Sigmoid colon (tissue), 4 donors: ENCODE results near the gene SVOPL.

Source experiments
- CTCF ChIP-seq, 4 experiments: fragments of 450-650 bp in 3 of 4; fragments of 200-600 bp in 1 of 4; IDR thresholded peaks; one replicate each; pipeline ENCODE4 v1.5.1; 2016 to 2019; ENCODE audit warnings: antibody characterized with exemption in 4 of 4, mild to moderate bottlenecking in 3 of 4, moderate library complexity in 2 of 4
- EP300 ChIP-seq, 4 donors: sonication (generic); formaldehyde crosslinking; IDR thresholded peaks; one replicate each; pipeline ENCODE4 v1.6.1; 2017; ENCODE audit warnings: antibody characterized with exemption in 4 of 4
- POLR2A ChIP-seq, 2 donors: fragments of 450-650 bp; IDR thresholded peaks; one replicate each; pipeline ENCODE4 v1.6.1; 2016; ENCODE audit warnings: antibody characterized with exemption in 2 of 2, mild to moderate bottlenecking in 2 of 2, moderate library complexity in 2 of 2

GRCh38 chr7:138575897-138576428 lies 125.2 kb downstream of the SVOPL start:
- no peak for TF ChIP-seq CTCF (IDR thresholded peaks at IDR 0.05)
- TF ChIP-seq EP300 (IDR thresholded peaks at IDR 0.05): no peak
- TF ChIP-seq POLR2A (IDR thresholded peaks at IDR 0.05): no peak
